ENCODE measurements around the gene ST6GALNAC3. TPM values are rescaled to one million over a fixed set of nuclear protein-coding genes. Genes with fewer than 3 reads are reported as not detected.

The ST6GALNAC3 gene
- total RNA-seq, 2 donors from 2014 or later = 2.5 to 5.7 TPM

DNA sequence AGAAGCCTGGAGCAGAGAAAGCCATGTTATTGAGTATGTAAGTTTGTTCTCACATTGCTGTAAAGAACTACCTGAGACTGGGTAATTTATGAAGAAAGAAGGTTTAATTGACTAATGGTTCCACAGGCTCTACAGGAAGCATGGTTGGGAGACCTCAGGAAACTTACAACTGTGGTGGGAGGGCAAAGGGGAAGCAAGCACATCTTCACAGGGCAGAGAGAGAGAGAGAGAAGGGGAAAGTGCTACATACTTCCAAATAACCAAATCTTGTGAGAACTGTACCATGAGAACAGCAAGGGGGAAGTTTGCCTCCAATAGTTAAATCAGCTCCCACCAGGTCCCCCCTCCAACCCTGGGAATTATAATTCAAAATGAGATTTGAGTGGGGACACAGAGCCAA, 302.7 kb downstream of the ST6GALNAC3 start:
- DNase-seq = no peak
- Histone ChIP-seq H3K4me1 (no peaks in the 10 kb centered on the region), H3K4me3 (no peak overlapping the region), H3K36me3 (no peaks in the 10 kb centered on the region), H3K9ac (ENCODE audit: low read depth in 2 of 2, low read length in 2 of 2) (no peak overlapping the region), H3K9me3 (no peaks in the 10 kb centered on the region), H3K27me3 (no peaks in the 10 kb centered on the region), H3K27ac (no peak overlapping the region)
- TF ChIP-seq, protein P1, sequence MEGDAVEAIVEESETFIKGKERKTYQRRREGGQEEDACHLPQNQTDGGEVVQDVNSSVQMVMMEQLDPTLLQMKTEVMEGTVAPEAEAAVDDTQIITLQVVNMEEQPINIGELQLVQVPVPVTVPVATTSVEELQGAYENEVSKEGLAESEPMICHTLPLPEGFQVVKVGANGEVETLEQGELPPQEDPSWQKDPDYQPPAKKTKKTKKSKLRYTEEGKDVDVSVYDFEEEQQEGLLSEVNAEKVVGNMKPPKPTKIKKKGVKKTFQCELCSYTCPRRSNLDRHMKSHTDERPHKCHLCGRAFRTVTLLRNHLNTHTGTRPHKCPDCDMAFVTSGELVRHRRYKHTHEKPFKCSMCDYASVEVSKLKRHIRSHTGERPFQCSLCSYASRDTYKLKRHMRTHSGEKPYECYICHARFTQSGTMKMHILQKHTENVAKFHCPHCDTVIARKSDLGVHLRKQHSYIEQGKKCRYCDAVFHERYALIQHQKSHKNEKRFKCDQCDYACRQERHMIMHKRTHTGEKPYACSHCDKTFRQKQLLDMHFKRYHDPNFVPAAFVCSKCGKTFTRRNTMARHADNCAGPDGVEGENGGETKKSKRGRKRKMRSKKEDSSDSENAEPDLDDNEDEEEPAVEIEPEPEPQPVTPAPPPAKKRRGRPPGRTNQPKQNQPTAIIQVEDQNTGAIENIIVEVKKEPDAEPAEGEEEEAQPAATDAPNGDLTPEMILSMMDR (IDR thresholded peaks at IDR 0.05) = no peak
- intact Hi-C loops (cut with DNase I) = no loop called here

DNA sequence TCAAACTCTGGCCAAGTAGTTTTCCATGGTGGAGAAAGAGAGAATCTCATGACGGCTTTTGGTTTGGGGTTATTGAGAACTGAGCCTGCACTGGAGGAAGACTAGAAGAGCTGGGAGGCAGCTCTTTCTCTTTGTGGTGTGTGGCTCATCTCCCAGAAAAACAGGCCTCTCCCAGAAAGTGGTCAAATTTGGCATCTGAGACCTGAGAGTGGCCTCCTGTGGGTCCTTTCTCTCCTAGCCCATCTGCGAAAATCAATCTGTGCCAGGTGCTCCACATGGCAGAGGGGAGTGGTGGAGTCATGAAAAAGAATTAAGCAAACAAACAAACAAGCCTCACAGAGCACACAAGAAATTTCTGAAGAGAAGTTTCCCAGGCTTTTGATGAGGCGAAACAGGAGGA, 305.0 kb downstream of the ST6GALNAC3 start:
- no peak overlapping the region for H3K9ac ChIP-seq (ENCODE audit: low read depth in 2 of 2, low read length in 2 of 2)
- no peak overlapping the region for H3K27ac ChIP-seq
- TF ChIP-seq, protein P1 (IDR thresholded peaks at IDR 0.05) = no peak
- H3K4me3 ChIP-seq = no peak overlapping the region
- H3K27me3 ChIP-seq = no peaks in the 10 kb centered on the region
- intact Hi-C loops (cut with DNase I) = no loop called here
- no peaks in the 10 kb centered on the region for H3K9me3 ChIP-seq
- no peaks in the 10 kb centered on the region for H3K4me1 ChIP-seq
- no peaks in the 10 kb centered on the region for H3K36me3 ChIP-seq
- no peak for DNase-seq

DNA sequence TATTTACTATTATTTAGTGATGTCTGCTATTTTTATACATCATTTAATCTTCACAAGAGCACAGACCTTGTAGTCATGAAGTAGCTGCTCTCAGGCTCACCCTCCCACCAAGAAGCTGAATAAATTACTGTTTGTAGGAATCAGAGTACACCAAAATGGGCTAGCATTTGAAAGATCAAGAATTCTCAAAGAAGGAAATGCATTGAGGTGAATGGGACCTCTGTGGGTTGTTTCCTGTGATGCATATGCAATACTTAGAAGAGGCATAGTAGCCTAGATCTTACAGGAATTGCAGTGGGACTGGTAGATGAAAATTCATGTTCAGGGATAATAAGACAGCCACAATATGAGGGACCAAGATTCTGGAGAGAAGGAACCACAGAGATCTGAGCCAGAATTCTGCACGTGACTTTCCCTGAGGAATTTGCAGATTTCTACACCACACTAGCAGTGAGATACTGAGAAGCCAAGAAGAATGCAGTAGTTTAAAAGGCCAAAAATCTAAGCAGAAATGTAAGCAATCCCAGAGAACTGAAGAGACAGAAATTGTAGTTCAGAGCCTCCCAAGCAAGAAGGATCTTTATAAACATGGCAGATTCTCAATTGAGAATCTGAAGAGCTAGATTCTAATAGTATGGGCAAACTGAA, 307.0 kb downstream of the ST6GALNAC3 start:
- H3K4me1 ChIP-seq = no peaks in the 10 kb centered on the region
- H3K4me3 ChIP-seq = no peak overlapping the region
- H3K9me3 ChIP-seq = no peaks in the 10 kb centered on the region
- TF ChIP-seq, protein P1 (IDR thresholded peaks at IDR 0.05) = no peak
- no peak for DNase-seq
- H3K36me3 ChIP-seq = no peaks in the 10 kb centered on the region
- no peak overlapping the region for H3K9ac ChIP-seq (ENCODE audit: low read depth in 2 of 2, low read length in 2 of 2)
- no peak overlapping the region for H3K27ac ChIP-seq
- intact Hi-C loops (cut with DNase I) = no loop called here
- H3K27me3 ChIP-seq = no peaks in the 10 kb centered on the region

DNA sequence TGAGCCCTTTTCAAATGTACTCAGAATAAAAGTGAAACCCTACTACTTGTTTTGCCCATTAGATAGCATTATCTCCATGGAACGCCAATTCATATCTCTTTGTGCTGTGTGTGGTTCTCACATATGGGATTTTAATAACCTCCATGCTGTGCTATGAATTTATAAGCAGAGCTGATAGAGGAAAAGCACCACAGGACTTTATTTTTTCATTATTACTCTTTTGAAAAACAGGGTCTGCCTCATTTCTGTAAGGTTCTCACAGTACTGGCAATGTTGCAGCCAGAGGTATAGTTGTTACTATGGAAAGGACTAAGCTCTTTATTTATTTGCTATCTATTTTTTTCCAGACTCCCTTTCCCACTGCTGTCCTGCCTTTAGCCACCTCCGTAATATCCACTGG, 313.7 kb downstream of the ST6GALNAC3 start:
- Histone ChIP-seq H3K4me1 (no peaks in the 10 kb centered on the region), H3K9me3 (no peaks in the 10 kb centered on the region), H3K36me3 (no peaks in the 10 kb centered on the region), H3K4me3 (no peak overlapping the region), H3K27ac (no peak overlapping the region), H3K9ac (ENCODE audit: low read depth in 2 of 2, low read length in 2 of 2) (no peak overlapping the region), H3K27me3 (no peaks in the 10 kb centered on the region)
- intact Hi-C loops (cut with DNase I) = no loop called here
- TF ChIP-seq, protein P1 (IDR thresholded peaks at IDR 0.05) = no peak
- no peak for DNase-seq

DNA sequence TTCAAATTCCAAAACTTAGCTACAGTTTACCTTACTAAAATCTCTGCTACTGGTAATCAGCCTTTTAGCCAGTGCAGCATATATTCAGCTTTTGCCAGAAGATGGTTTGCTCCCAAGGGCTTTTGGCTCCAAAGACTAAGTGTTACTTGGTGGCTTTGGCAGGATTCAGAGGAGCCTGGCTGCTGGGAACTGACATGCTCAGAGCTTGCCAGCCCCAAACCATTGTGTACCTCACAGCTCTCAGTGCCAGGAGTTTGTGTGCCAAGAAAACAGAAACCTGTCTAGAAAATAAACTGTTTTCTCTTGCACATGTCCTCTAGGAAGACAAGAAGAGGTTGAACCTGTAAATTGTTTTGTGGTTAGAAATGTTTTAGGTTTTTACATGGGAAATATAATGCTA, 315.9 kb downstream of the ST6GALNAC3 start:
- intact Hi-C loops (cut with DNase I) = no loop called here
- Histone ChIP-seq H3K27me3 (no peaks in the 10 kb centered on the region), H3K4me1 (no peaks in the 10 kb centered on the region), H3K27ac (no peak overlapping the region), H3K4me3 (no peak overlapping the region), H3K36me3 (no peaks in the 10 kb centered on the region), H3K9me3 (no peaks in the 10 kb centered on the region), H3K9ac (ENCODE audit: low read depth in 2 of 2, low read length in 2 of 2) (no peak overlapping the region)
- DNase-seq = no peak
- TF ChIP-seq, protein P1 (IDR thresholded peaks at IDR 0.05) = no peak

Measured in colonic mucosa (tissue), 4 donors.